A549 (cell line): ENCODE data around the gene CADM2. TPM values are rescaled to one million over a fixed set of nuclear protein-coding genes. Genes with fewer than 3 reads are reported as not detected.
A peak's percentile ranks its signal among the peaks of the same experiment; 100 is the strongest.

Experiments
- ATAC-seq, 2 experiments: fragments of 200-7000 bp in 1 of 2; fragments of >200 bp in 1 of 2; cut with Nextera tagmentation in 1 of 2; cut with Tn5 transposase in 1 of 2; 3 replicates each; pipeline versions ENCODE4 v1.8.0 to v1.9.1; 2018 to 2020; ENCODE audit warnings: mild to moderate bottlenecking in 1 of 2, moderate library complexity in 1 of 2
- CTCF ChIA-PET: fragments of 300-600 bp; sonication (Branson Sonifier 250); formaldehyde crosslinking; extraction: SDS; loops from one replicate; lab custom pipeline; 2021; ENCODE audit warnings: antibody characterized with exemption, inconsistent platforms; lab: Yijun Ruan, JAX
- POLR2A ChIA-PET: fragments of 350-600 bp; formaldehyde crosslinking; extraction: SDS; loops from one replicate; lab custom pipeline; 2021; ENCODE audit warnings: antibody characterized with exemption, inconsistent platforms; lab: Yijun Ruan, JAX
- DNase-seq, 2 experiments: peaks; one replicate each; pipeline versions ENCODE4 v3.0.0 to v3.0.0-alpha.2; 2011 to 2016; ENCODE audit warnings: low read depth in 1 of 2, low spot score in 1 of 2
- FAIRE-seq: peaks from 2 replicates; lab custom pipeline; 2011; peaks lifted over from hg19 to GRCh38; lab: Jason Lieb, UNC
- H3K27ac ChIP-seq, 2 experiments: fragments of >200 bp; sonication (Bioruptor Twin); formaldehyde crosslinking; 3 replicates each; pipeline ENCODE4 v1.5.1; 2016 to 2017
- H3K4me1 ChIP-seq: fragments of >200 bp; sonication (Bioruptor Twin); formaldehyde crosslinking; 3 replicates; pipeline ENCODE4 v1.6.1; 2016
- H3K4me2 ChIP-seq: fragments of >200 bp; sonication (Bioruptor Twin); formaldehyde crosslinking; 3 replicates; pipeline ENCODE4 v1.6.1; 2016
- H3K4me3 ChIP-seq: fragments of >200 bp; sonication (Bioruptor Twin); formaldehyde crosslinking; 3 replicates; pipeline ENCODE4 v1.5.1; 2016
- H3K9me3 ChIP-seq: fragments of >200 bp; sonication (Bioruptor Twin); formaldehyde crosslinking; 3 replicates; pipeline ENCODE4 v1.6.1; 2016
- CEBPB ChIP-seq, 2 experiments: fragments of >200 bp in 1 of 2; sonication (Bioruptor Twin) in 1 of 2; formaldehyde crosslinking in 1 of 2; IDR thresholded peaks; 2 replicates each; pipeline ENCODE4 v1.6.1; 2012 to 2016
- CHD4 ChIP-seq: fragments of 200-600 bp; sonication (generic); IDR thresholded peaks from 2 replicates; pipeline ENCODE4 v1.6.1; 2016; ENCODE audit warnings: antibody characterized with exemption, mild to moderate bottlenecking, borderline replicate concordance
- EP300 ChIP-seq, 2 experiments: fragments of >200 bp; sonication (Bioruptor Twin); formaldehyde crosslinking; IDR thresholded peaks; 2 replicates in 1 of 2; 3 replicates in 1 of 2; pipeline ENCODE4 v1.6.1; 2016 to 2017
- ESRRA ChIP-seq: fragments of 150-350 bp; IDR thresholded peaks from 2 replicates; pipeline ENCODE4 v1.6.1; 2014; ENCODE audit warnings: mild to moderate bottlenecking, low read length, borderline replicate concordance
- FOSB ChIP-seq: fragments of 250-450 bp; sonication (Bioruptor Pico); IDR thresholded peaks from 2 replicates; pipeline ENCODE4 v1.5.0; 2020; ENCODE audit warnings: mild to moderate bottlenecking, moderate library complexity
- FOSL2 ChIP-seq, 2 experiments: fragments of 450-650 bp in 1 of 2; fragments of >200 bp in 1 of 2; sonication (Bioruptor Twin) in 1 of 2; formaldehyde crosslinking; IDR thresholded peaks; 2 replicates each; pipeline versions ENCODE4 v1.5.0 to v1.6.1; 2016 to 2020; ENCODE audit warnings: mild to moderate bottlenecking in 1 of 2, moderate library complexity in 1 of 2
- FOXS1 ChIP-seq: fragments of 250-450 bp; sonication (Bioruptor Pico); IDR thresholded peaks from 2 replicates; pipeline ENCODE4 v1.5.0; 2020; ENCODE audit warnings: mild to moderate bottlenecking, moderate library complexity
- HOXA7 ChIP-seq: fragments of 250-450 bp; sonication (Bioruptor Pico); IDR thresholded peaks from 2 replicates; pipeline ENCODE4 v1.5.0; 2020; ENCODE audit warnings: mild to moderate bottlenecking, moderate library complexity
- HOXB13 ChIP-seq: fragments of 250-450 bp; sonication (Bioruptor Pico); IDR thresholded peaks from 2 replicates; pipeline ENCODE4 v1.5.0; 2020; ENCODE audit warnings: low read depth, mild to moderate bottlenecking, moderate library complexity
- KDM1A ChIP-seq: fragments of 200-600 bp; sonication (generic); IDR thresholded peaks from 2 replicates; pipeline ENCODE4 v1.6.1; 2016; ENCODE audit warnings: low read depth, mild to moderate bottlenecking
- MAZ ChIP-seq: fragments of 150-350 bp; IDR thresholded peaks from 2 replicates; pipeline ENCODE4 v1.6.1; 2014; ENCODE audit warnings: antibody characterized with exemption, low read depth, low read length, borderline replicate concordance
- NPAS2 ChIP-seq: fragments of 250-450 bp; sonication (Bioruptor Pico); IDR thresholded peaks from 2 replicates; pipeline ENCODE4 v1.8.0; 2022; ENCODE audit warnings: mild to moderate bottlenecking, moderate library complexity, borderline replicate concordance
- NR3C1 ChIP-seq: fragments of >200 bp; sonication (Bioruptor Twin); formaldehyde crosslinking; IDR thresholded peaks from 3 replicates; pipeline ENCODE4 v1.6.1; 2017
- PBX3 ChIP-seq: IDR thresholded peaks from 2 replicates; pipeline ENCODE4 v1.6.1; 2012
- PHF8 ChIP-seq: fragments of 200-600 bp; sonication (generic); IDR thresholded peaks from 2 replicates; pipeline ENCODE4 v1.6.1; 2016; ENCODE audit warnings: low read depth, mild to moderate bottlenecking, antibody characterized with exemption, moderate library complexity, borderline replicate concordance
- RAD21 ChIP-seq, 2 experiments: fragments of >200 bp in 1 of 2; sonication (Bioruptor Twin) in 1 of 2; formaldehyde crosslinking in 1 of 2; IDR thresholded peaks in 1 of 2; conservative IDR thresholded peaks in 1 of 2; 2 replicates in 1 of 2; 3 replicates in 1 of 2; pipeline ENCODE4 v1.6.1; 2012 to 2018; ENCODE audit warnings: inconsistent platforms in 1 of 2
- RARB ChIP-seq: fragments of 250-450 bp; sonication (Bioruptor Pico); IDR thresholded peaks from 2 replicates; pipeline ENCODE4 v1.8.0; 2021; ENCODE audit warnings: mild to moderate bottlenecking, moderate library complexity
- SMC3 ChIP-seq: fragments of >200 bp; sonication (Bioruptor Twin); formaldehyde crosslinking; IDR thresholded peaks from 3 replicates; pipeline ENCODE4 v1.6.1; 2018; ENCODE audit warnings: inconsistent platforms
- SREBF2 ChIP-seq: fragments of 450-650 bp; IDR thresholded peaks from 2 replicates; pipeline ENCODE4 v1.6.1; 2014; ENCODE audit warnings: mild to moderate bottlenecking, moderate library complexity
- ZC3H11A ChIP-seq: fragments of 450-650 bp; IDR thresholded peaks from 2 replicates; pipeline ENCODE4 v1.6.1; 2014; ENCODE audit warnings: antibody characterized with exemption, mild to moderate bottlenecking
- ZSCAN20 ChIP-seq: fragments of 250-450 bp; sonication (Bioruptor Pico); IDR thresholded peaks from 2 replicates; pipeline ENCODE4 v1.8.0; 2022; ENCODE audit warnings: mild to moderate bottlenecking, moderate library complexity
- WGBS: methylation state at CpG from one replicate; pipeline ENCODE4 v1.1.6; 2017; ENCODE audit errors: missing lambda C conversion rate; 5-methylcytosine and 5-hydroxymethylcytosine counted together
- polyA plus RNA-seq, 4 experiments: library from polyadenylated mRNA; depleted of rRNA in 3 of 4; stranded (reverse); fragments of >200 nt; fragmentation: RNase III in 1 of 4; extraction: RNeasy Plus Mini Kit Qiagen cat#74134 plus additional on column Dnase treatment in 1 of 4; gene quantifications; 2 replicates in 3 of 4; 3 replicates in 1 of 4; pipeline ENCODE4 v1.2.3, GENCODE V29; 2011 to 2017
- TF ChIP-seq, protein P1 (sequence below): fragments of 250-450 bp; sonication (Bioruptor Pico); IDR thresholded peaks from 2 replicates; pipeline ENCODE4 v1.5.0; 2021; ENCODE audit warnings: mild to moderate bottlenecking, moderate library complexity, borderline replicate concordance

CADM2 gene
- polyA plus RNA-seq, 2 of the 4 experiments (the other 2 are of a cell fraction), result 0.05 to 0.71 TPM

- TF ChIP-seq CHD4, result no peak
- no peak for TF ChIP-seq FOSB (CRISPR knock-in tag)
- no peak for TF ChIP-seq RAD21 (conservative IDR thresholded peaks at IDR 0.05 in 1 of 2, IDR thresholded peaks at IDR 0.05 in 1 of 2)
Measured at GRCh38 chr3:85570819-85571218, 612.0 kb downstream of the CADM2 start (continued).

DNA sequence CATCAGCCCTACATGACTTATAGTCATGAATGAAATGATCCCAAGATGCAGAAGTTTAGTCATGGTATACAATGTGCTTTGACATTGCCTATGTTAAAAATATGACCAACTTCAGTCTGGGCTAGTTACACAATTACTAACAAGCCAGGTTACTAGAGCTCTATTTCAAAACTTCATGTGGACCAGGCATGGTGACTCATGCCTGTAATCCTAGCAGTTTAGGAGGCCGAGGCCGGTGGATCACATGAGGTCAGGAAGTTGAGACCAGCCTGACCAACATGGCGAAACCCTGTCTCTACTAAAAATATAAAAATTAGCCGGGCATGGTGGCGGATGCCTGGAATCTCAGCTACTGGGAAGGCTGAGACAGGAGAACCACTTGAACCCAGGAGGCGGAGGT is 613.0 kb downstream of the CADM2 start:
- ATAC-seq (no peak), FAIRE-seq (no peak), DNase-seq (no peak)
- Histone ChIP-seq H3K27ac (no peak overlapping the region), H3K4me2 (no peak overlapping the region), H3K4me3 (no peak overlapping the region), H3K9me3 (peaks cover 3% of the 10 kb centered on the region; the same call in 1 of the 3 replicates), H3K4me1 (no peaks in the 10 kb centered on the region)
- 49% methylated on average over 6 of the region's 6 CpGs for WGBS
- ChIA-PET POLR2A (no interaction called here), CTCF (no interaction called here)
- TF ChIP-seq SMC3, result no peak
- no peak for TF ChIP-seq KDM1A
- no peak for TF ChIP-seq NPAS2 (CRISPR knock-in tag)
- TF ChIP-seq RARB (CRISPR knock-in tag), result no peak
- no peak for TF ChIP-seq HOXB13 (CRISPR knock-in tag)

- CTCF ChIA-PET, result no interaction called here
- 36% methylated on average over 4 of the region's 4 CpGs for WGBS
- Histone ChIP-seq H3K4me2 (no peak overlapping the region), H3K4me1 (no peaks in the 10 kb centered on the region), H3K27ac (no peak overlapping the region), H3K9me3 (peaks cover 3% of the 10 kb centered on the region; the same call in 1 of the 3 replicates), H3K4me3 (no peak overlapping the region)
- POLR2A ChIA-PET, result no interaction called here
- TF ChIP-seq PHF8 (no peak), SMC3 (no peak), FOSL2 (IDR thresholded peaks at IDR 0.05) (no peak), FOSL2 (CRISPR knock-in tag; IDR thresholded peaks at IDR 0.05) (no peak), EP300 (IDR thresholded peaks at IDR 0.05) (no peak), HOXA7 (CRISPR knock-in tag) (no peak), ZSCAN20 (CRISPR knock-in tag) (no peak), ESRRA (no peak), NR3C1 (no peak), KDM1A (no peak), HOXB13 (CRISPR knock-in tag) (no peak), MAZ (no peak), CEBPB (IDR thresholded peaks at IDR 0.05) (no peak), SREBF2 (no peak), NPAS2 (CRISPR knock-in tag) (no peak), FOXS1 (CRISPR knock-in tag) (no peak)
- TF ChIP-seq, protein P1, sequence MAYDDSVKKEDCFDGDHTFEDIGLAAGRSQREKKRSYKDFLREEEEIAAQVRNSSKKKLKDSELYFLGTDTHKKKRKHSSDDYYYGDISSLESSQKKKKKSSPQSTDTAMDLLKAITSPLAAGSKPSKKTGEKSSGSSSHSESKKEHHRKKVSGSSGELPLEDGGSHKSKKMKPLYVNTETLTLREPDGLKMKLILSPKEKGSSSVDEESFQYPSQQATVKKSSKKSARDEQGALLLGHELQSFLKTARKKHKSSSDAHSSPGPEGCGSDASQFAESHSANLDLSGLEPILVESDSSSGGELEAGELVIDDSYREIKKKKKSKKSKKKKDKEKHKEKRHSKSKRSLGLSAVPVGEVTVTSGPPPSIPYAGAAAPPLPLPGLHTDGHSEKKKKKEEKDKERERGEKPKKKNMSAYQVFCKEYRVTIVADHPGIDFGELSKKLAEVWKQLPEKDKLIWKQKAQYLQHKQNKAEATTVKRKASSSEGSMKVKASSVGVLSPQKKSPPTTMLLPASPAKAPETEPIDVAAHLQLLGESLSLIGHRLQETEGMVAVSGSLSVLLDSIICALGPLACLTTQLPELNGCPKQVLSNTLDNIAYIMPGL, result no peak
- ATAC-seq (no peak), DNase-seq (no peak), FAIRE-seq (no peak)
Measured at GRCh38 chr3:85572426-85572825, 613.6 kb downstream of the CADM2 start.

DNA sequence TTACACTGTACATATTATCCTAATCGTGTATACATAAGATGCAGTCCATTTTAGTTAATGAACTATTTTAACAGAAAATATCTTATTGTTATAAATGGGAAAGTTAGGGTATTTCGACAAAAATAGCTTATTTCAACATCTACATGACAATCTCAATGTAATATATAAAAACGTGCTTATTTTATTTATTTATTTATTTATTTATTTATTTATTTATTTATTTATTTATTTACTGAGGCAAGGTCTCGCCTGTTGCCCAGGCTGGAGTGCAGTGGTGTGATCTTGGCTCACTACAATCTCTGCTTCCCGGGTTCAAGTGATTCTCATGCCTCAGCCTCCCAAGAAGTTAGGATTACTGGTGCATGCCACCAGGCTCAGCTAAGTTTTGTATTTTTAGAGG is 614.2 kb downstream of the CADM2 start:
- Histone ChIP-seq H3K27ac (no peak overlapping the region), H3K4me2 (no peak overlapping the region), H3K4me1 (no peaks in the 10 kb centered on the region), H3K9me3 (peaks cover 3% of the 10 kb centered on the region; the same call in 1 of the 3 replicates), H3K4me3 (no peak overlapping the region)
- TF ChIP-seq SREBF2, result no peak
- no peak for TF ChIP-seq CHD4
- peak; percentile 79 for TF ChIP-seq ZC3H11A
- no peak for TF ChIP-seq PBX3
- DNase-seq, result no peak
- ATAC-seq, result no peak
- no peak for FAIRE-seq
- 43% methylated on average over 5 of the region's 5 CpGs for WGBS
- POLR2A ChIA-PET, result no interaction called here
- CTCF ChIA-PET, result no interaction called here
